Measurements from ENCODE around the gene OR51B2.

The OR51B2 gene

DNA sequence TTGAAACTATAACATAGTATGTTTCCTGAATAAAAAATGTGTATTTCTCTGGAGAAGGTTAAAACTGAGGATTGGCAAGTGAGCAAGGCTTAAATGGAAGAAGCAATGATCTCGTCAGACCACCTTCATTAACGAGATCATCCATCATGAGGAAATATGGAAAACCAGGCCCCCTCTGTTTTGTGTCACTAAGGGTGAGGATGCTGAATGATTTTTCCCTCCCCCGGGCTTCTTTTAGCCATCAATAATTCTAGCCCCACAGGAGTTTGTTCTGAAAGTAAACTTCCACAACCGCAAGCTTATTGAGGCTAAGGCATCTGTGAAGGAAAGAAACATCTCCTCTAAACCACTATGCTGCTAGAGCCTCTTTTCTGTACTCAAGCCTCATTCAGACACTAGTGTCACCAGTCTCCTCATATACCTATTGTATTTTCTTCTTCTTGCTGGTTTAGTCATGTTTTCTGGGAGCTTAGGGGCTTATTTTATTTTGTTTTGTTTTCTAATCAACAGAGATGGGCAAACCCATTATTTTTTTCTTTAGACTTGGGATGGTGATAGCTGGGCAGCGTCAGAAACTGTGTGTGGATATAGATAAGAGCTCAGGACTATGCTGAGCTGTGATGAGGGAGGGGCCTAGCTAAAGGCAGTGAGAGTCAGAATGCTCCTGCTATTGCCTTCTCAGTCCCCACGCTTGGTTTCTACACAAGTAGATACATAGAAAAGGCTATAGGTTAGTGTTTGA is 48.6 kb downstream of the OR51B2 start:
- DNase-seq (ENCODE audit: low read depth): no peak
- H3K4me3 ChIP-seq (ENCODE audit: low read length): no peak overlapping the region
- TF ChIP-seq, protein P1, sequence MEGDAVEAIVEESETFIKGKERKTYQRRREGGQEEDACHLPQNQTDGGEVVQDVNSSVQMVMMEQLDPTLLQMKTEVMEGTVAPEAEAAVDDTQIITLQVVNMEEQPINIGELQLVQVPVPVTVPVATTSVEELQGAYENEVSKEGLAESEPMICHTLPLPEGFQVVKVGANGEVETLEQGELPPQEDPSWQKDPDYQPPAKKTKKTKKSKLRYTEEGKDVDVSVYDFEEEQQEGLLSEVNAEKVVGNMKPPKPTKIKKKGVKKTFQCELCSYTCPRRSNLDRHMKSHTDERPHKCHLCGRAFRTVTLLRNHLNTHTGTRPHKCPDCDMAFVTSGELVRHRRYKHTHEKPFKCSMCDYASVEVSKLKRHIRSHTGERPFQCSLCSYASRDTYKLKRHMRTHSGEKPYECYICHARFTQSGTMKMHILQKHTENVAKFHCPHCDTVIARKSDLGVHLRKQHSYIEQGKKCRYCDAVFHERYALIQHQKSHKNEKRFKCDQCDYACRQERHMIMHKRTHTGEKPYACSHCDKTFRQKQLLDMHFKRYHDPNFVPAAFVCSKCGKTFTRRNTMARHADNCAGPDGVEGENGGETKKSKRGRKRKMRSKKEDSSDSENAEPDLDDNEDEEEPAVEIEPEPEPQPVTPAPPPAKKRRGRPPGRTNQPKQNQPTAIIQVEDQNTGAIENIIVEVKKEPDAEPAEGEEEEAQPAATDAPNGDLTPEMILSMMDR (IDR thresholded peaks at IDR 0.05; ENCODE audit: insufficient read depth, low read depth, low read length, missing control alignments): no peak

GRCh38 chr11:5274395-5274794 is 49.7 kb downstream of the OR51B2 start:
- peak; percentile 6 for DNase-seq (ENCODE audit: low read depth)
- H3K4me3 ChIP-seq (ENCODE audit: low read length): no peak overlapping the region
- TF ChIP-seq, protein P1 (IDR thresholded peaks at IDR 0.05; ENCODE audit: insufficient read depth, low read depth, low read length, missing control alignments): no peak
